ENCODE results near the gene DLL4.
A peak's percentile ranks its signal among the peaks of the same experiment; 100 is the strongest.

The DLL4 gene

DNA sequence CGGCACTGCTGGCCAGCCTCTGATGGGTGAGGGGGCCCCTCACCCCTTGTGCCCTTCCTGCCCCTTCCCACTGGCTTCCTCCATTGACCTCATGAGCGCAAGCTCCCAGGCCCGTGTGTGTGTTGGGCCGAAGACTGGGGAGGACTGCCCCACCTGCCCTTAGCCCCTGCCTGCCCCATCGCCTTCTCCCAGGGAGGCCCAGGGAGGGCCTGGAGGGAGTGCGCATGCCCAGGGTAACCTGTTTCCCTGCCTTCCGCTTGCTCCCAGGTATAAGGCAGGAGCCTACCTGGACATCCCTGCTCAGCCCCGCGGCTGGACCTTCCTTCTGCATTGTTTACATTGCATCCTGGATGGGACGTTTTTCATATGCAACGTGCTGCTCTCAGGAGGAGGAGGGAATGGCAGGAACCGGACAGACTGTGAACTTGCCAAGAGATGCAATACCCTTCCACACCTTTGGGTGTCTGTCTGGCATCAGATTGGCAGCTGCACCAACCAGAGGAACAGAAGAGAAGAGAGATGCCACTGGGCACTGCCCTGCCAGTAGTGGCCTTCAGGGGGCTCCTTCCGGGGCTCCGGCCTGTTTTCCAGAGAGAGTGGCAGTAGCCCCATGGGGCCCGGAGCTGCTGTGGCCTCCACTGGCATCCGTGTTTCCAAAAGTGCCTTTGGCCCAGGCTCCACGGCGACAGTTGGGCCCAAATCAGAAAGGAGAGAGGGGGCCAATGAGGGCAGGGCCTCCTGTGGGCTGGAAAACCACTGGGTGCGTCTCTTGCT is 8.8 kb downstream of the DLL4 start:
- no peak overlapping the region for H2AK5ac ChIP-seq (ENCODE audit: low read length)
- H3K56ac ChIP-seq (ENCODE audit: low read length) = no peak overlapping the region
- DNase-seq = no peak
- no peak overlapping the region for H4K5ac ChIP-seq (ENCODE audit: low read length)
- H3K27me3 ChIP-seq (ENCODE audit: insufficient read depth, low read length, poor library complexity) = no peaks in the 10 kb centered on the region
- no peaks in the 10 kb centered on the region for H3K36me3 ChIP-seq (ENCODE audit: control insufficient read depth, insufficient read depth, low read length)
- no peak overlapping the region for H2BK5ac ChIP-seq (ENCODE audit: low read length)
- no peaks in the 10 kb centered on the region for H3K79me2 ChIP-seq (ENCODE audit: control insufficient read depth, insufficient read depth, low read length)
- H3K79me1 ChIP-seq (ENCODE audit: low read length) = no peaks in the 10 kb centered on the region
- no peak overlapping the region for H3K4me2 ChIP-seq (ENCODE audit: low read length)
- H3K4me3 ChIP-seq (ENCODE audit: low read length) = no peak overlapping the region
- no peak overlapping the region for H3K4ac ChIP-seq (ENCODE audit: low read depth, low read length)
- no peak overlapping the region for H3K9ac ChIP-seq (ENCODE audit: low read length)
- H3K27ac ChIP-seq (ENCODE audit: low read depth, low read length) = no peak overlapping the region
- no CpG with 5 or more reads among the region's 19 CpGs for WGBS (ENCODE audit: extremely low coverage, insufficient coverage, low lambda C conversion rate)
- H4K8ac ChIP-seq (ENCODE audit: low read depth, low read length) = no peak overlapping the region
- H3K4me1 ChIP-seq (ENCODE audit: control insufficient read depth, low read depth, low read length) = peaks cover 1% of the 10 kb centered on the region
- no peak overlapping the region for H3K23ac ChIP-seq (ENCODE audit: low read length)
- H3K18ac ChIP-seq (ENCODE audit: low read length) = no peak overlapping the region
- no peak overlapping the region for H2BK15ac ChIP-seq (replicated peaks; ENCODE audit: low read depth)
- H2BK120ac ChIP-seq (ENCODE audit: low read depth, low read length) = no peak overlapping the region

DNA sequence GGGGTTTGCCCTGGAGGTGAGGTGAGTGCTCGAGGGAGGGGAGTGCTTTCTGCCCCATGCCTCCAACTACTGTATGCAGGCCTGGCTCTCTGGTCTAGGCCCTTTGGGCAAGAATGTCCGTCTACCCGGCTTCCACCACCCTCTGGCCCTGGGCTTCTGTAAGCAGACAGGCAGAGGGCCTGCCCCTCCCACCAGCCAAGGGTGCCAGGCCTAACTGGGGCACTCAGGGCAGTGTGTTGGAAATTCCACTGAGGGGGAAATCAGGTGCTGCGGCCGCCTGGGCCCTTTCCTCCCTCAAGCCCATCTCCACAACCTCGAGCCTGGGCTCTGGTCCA is 9.4 kb downstream of the DLL4 start:
- no peak overlapping the region for H3K9ac ChIP-seq (ENCODE audit: low read length)
- H3K23ac ChIP-seq (ENCODE audit: low read length) = no peak overlapping the region
- no peak overlapping the region for H2BK120ac ChIP-seq (ENCODE audit: low read depth, low read length)
- H3K36me3 ChIP-seq (ENCODE audit: control insufficient read depth, insufficient read depth, low read length) = no peaks in the 10 kb centered on the region
- no peak overlapping the region for H2AK5ac ChIP-seq (ENCODE audit: low read length)
- no peak for DNase-seq
- no peak overlapping the region for H3K4me2 ChIP-seq (ENCODE audit: low read length)
- no peak overlapping the region for H3K4ac ChIP-seq (ENCODE audit: low read depth, low read length)
- no peak overlapping the region for H3K27ac ChIP-seq (ENCODE audit: low read depth, low read length)
- no peak overlapping the region for H2BK5ac ChIP-seq (ENCODE audit: low read length)
- no peak overlapping the region for H3K18ac ChIP-seq (ENCODE audit: low read length)
- no CpG with 5 or more reads among the region's 6 CpGs for WGBS (ENCODE audit: extremely low coverage, insufficient coverage, low lambda C conversion rate)
- H3K4me1 ChIP-seq (ENCODE audit: control insufficient read depth, low read depth, low read length) = peaks cover 1% of the 10 kb centered on the region
- H3K79me2 ChIP-seq (ENCODE audit: control insufficient read depth, insufficient read depth, low read length) = no peaks in the 10 kb centered on the region
- H3K56ac ChIP-seq (ENCODE audit: low read length) = no peak overlapping the region
- H3K4me3 ChIP-seq (ENCODE audit: low read length) = no peak overlapping the region
- no peak overlapping the region for H4K5ac ChIP-seq (ENCODE audit: low read length)
- no peaks in the 10 kb centered on the region for H3K27me3 ChIP-seq (ENCODE audit: insufficient read depth, low read length, poor library complexity)
- H2BK15ac ChIP-seq (replicated peaks; ENCODE audit: low read depth) = no peak overlapping the region
- no peaks in the 10 kb centered on the region for H3K79me1 ChIP-seq (ENCODE audit: low read length)
- no peak overlapping the region for H4K8ac ChIP-seq (ENCODE audit: low read depth, low read length)

DNA sequence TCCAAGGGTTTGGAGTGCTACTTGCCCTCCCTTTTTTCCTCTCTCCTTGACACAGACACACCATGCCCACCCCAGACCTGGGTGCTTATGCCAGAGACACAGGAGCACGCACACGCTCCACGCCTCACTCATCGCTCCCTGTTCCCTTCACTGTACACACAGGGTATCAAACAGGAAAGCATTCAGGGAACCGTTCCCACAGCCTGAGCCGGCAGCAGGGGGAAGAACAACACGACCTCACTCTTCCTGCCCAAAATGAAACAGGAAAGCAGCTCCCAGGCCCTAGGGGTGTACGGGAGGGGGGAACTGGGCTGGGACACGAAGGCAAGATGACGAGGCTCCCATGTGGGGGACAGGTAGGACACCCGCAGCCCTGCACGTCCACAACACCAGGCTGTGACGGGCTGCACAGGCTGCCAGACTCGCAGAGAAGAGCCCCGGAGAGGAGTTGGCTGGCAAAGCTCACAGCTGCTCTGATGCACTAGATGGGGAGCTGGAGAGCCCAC is 11.2 kb downstream of the DLL4 start:
- Histone ChIP-seq H3K18ac (ENCODE audit: low read length) (no peak overlapping the region), H2BK120ac (ENCODE audit: low read depth, low read length) (no peak overlapping the region), H3K27me3 (ENCODE audit: insufficient read depth, low read length, poor library complexity) (no peaks in the 10 kb centered on the region), H4K8ac (ENCODE audit: low read depth, low read length) (no peak overlapping the region), H2BK15ac (replicated peaks; ENCODE audit: low read depth) (no peak overlapping the region), H2BK5ac (ENCODE audit: low read length) (no peak overlapping the region), H3K4me2 (ENCODE audit: low read length) (no peak overlapping the region), H3K4me1 (ENCODE audit: control insufficient read depth, low read depth, low read length) (peaks cover 1% of the 10 kb centered on the region), H3K23ac (ENCODE audit: low read length) (no peak overlapping the region), H3K4me3 (ENCODE audit: low read length) (no peak overlapping the region), H3K56ac (ENCODE audit: low read length) (no peak overlapping the region), H3K79me2 (ENCODE audit: control insufficient read depth, insufficient read depth, low read length) (no peaks in the 10 kb centered on the region), H3K27ac (ENCODE audit: low read depth, low read length) (no peak overlapping the region), H3K36me3 (ENCODE audit: control insufficient read depth, insufficient read depth, low read length) (no peaks in the 10 kb centered on the region), H4K5ac (ENCODE audit: low read length) (no peak overlapping the region), H3K4ac (ENCODE audit: low read depth, low read length) (no peak overlapping the region), H3K79me1 (ENCODE audit: low read length) (no peaks in the 10 kb centered on the region), H3K9ac (ENCODE audit: low read length) (no peak overlapping the region), H2AK5ac (ENCODE audit: low read length) (no peak overlapping the region)
- WGBS (ENCODE audit: extremely low coverage, insufficient coverage, low lambda C conversion rate) = no CpG with 5 or more reads among the region's 15 CpGs
- DNase-seq = no peak

- no peaks in the 10 kb centered on the region for H3K27me3 ChIP-seq (ENCODE audit: insufficient read depth, low read length, poor library complexity)
- H2BK15ac ChIP-seq (replicated peaks; ENCODE audit: low read depth) = no peak overlapping the region
- peak overlapping the region; percentile 81 for H3K4me2 ChIP-seq (ENCODE audit: low read length)
- WGBS (ENCODE audit: extremely low coverage, insufficient coverage, low lambda C conversion rate) = no CpG with 5 or more reads among the region's 7 CpGs
- H3K4me3 ChIP-seq (ENCODE audit: low read length) = no peak overlapping the region
- H3K4me1 ChIP-seq (ENCODE audit: control insufficient read depth, low read depth, low read length) = peaks cover 1% of the 10 kb centered on the region
- no peaks in the 10 kb centered on the region for H3K36me3 ChIP-seq (ENCODE audit: control insufficient read depth, insufficient read depth, low read length)
- H3K4ac ChIP-seq (ENCODE audit: low read depth, low read length) = no peak overlapping the region
- H3K56ac ChIP-seq (ENCODE audit: low read length) = peak overlapping the region; percentile 80
- no peaks in the 10 kb centered on the region for H3K79me1 ChIP-seq (ENCODE audit: low read length)
- H3K23ac ChIP-seq (ENCODE audit: low read length) = no peak overlapping the region
- no peak for DNase-seq
- H2BK5ac ChIP-seq (ENCODE audit: low read length) = no peak overlapping the region
- no peaks in the 10 kb centered on the region for H3K79me2 ChIP-seq (ENCODE audit: control insufficient read depth, insufficient read depth, low read length)
- H3K18ac ChIP-seq (ENCODE audit: low read length) = no peak overlapping the region
- no peak overlapping the region for H4K5ac ChIP-seq (ENCODE audit: low read length)
- H2AK5ac ChIP-seq (ENCODE audit: low read length) = no peak overlapping the region
- H4K8ac ChIP-seq (ENCODE audit: low read depth, low read length) = no peak overlapping the region
- no peak overlapping the region for H3K27ac ChIP-seq (ENCODE audit: low read depth, low read length)
- H2BK120ac ChIP-seq (ENCODE audit: low read depth, low read length) = no peak overlapping the region
- H3K9ac ChIP-seq (ENCODE audit: low read length) = peak overlapping the region; percentile 63
Measured at GRCh38 chr15:40941068-40941527, 12.0 kb downstream of the DLL4 start.

DNA sequence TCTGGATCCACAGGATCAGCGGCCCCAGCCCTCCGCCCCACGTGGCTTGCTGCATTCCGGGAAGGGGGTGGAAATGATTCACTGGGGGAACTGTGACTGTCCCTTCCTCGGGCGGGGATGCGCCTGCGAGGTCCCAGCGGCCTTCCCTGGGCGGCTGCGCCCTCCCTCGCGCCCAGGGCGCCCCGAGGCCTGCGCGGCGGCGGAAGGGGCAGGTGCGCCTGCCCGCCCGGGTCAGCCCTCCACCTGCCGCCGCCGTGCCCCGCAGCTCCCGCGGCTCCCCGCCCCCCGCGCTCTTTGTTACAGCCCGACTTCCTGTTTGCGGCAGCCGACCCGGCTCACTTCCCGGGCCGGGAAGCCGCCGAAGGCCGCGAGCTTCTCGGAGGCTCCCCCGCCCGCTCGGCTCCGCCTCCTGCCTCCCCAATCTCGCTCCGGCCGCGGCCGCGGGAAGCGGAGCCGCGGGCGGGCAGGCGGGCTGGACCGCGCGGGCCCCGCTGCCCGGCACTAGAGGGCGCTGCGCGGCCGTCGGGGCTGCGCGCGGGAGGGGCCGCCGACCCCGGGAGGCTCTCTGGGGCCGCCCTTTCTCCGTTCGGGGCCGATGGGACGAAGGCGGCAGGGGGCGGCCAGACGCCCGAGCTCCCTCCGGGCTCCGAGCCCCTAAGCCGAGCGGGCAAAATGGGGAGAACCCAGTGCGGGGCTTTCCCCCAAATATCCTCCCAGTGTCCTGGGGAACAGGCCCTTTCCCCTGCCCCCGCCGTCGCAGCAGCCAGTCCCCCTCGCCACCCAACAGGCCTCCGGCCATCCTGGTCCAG is 12.6 kb downstream of the DLL4 start:
- no peak overlapping the region for H2BK120ac ChIP-seq (ENCODE audit: low read depth, low read length)
- H4K8ac ChIP-seq (ENCODE audit: low read depth, low read length) = no peak overlapping the region
- H3K79me2 ChIP-seq (ENCODE audit: control insufficient read depth, insufficient read depth, low read length) = no peaks in the 10 kb centered on the region
- no peaks in the 10 kb centered on the region for H3K36me3 ChIP-seq (ENCODE audit: control insufficient read depth, insufficient read depth, low read length)
- H3K4ac ChIP-seq (ENCODE audit: low read depth, low read length) = peak overlapping the region; percentile 57
- H2AK5ac ChIP-seq (ENCODE audit: low read length) = no peak overlapping the region
- no peak overlapping the region for H4K5ac ChIP-seq (ENCODE audit: low read length)
- DNase-seq = peak; percentile 84
- peaks cover 1% of the 10 kb centered on the region for H3K4me1 ChIP-seq (ENCODE audit: control insufficient read depth, low read depth, low read length)
- no peaks in the 10 kb centered on the region for H3K27me3 ChIP-seq (ENCODE audit: insufficient read depth, low read length, poor library complexity)
- H2BK15ac ChIP-seq (replicated peaks; ENCODE audit: low read depth) = no peak overlapping the region
- peak overlapping the region; percentile 71 for H3K9ac ChIP-seq (ENCODE audit: low read length)
- no peak overlapping the region for H3K4me3 ChIP-seq (ENCODE audit: low read length)
- peak overlapping the region; percentile 97 for H3K23ac ChIP-seq (ENCODE audit: low read length)
- H3K27ac ChIP-seq (ENCODE audit: low read depth, low read length) = peak overlapping the region; percentile 4
- no peaks in the 10 kb centered on the region for H3K79me1 ChIP-seq (ENCODE audit: low read length)
- no CpG with 5 or more reads among the region's 92 CpGs for WGBS (ENCODE audit: extremely low coverage, insufficient coverage, low lambda C conversion rate)
- no peak overlapping the region for H2BK5ac ChIP-seq (ENCODE audit: low read length)
- H3K18ac ChIP-seq (ENCODE audit: low read length) = peak overlapping the region; percentile 65
- peak overlapping the region; percentile 86 for H3K56ac ChIP-seq (ENCODE audit: low read length)
- peak overlapping the region; percentile 81 for H3K4me2 ChIP-seq (ENCODE audit: low read length)

All from mesendoderm (in vitro differentiated cells).